PC-9 (cell line): ENCODE measurements around the gene OBI1. TPM values are rescaled to one million over a fixed set of nuclear protein-coding genes. Genes with fewer than 3 reads are reported as not detected.

Source experiments
- BruUV-seq: library from RNA; stranded (reverse); fragments of 400-500 nt; replicated peaks from 2 replicates; lab custom pipeline; 2021; lab: Mats Ljungman, UMichigan
- CTCF ChIA-PET: fragments of 300-600 bp; sonication (Branson Sonifier 250); formaldehyde crosslinking; loops from one replicate; lab custom pipeline; 2022; ENCODE audit warnings: antibody characterized with exemption; lab: Charles Lee
- POLR2A ChIA-PET: fragments of 300-600 bp; sonication (Branson Sonifier 250); formaldehyde crosslinking; loops from one replicate; lab custom pipeline; 2022; ENCODE audit warnings: antibody characterized with exemption; ENCODE audit not compliant: unreplicated experiment; lab: Charles Lee
- DNase-seq, 2 experiments: peaks; one replicate each; pipeline versions ENCODE4 v3.0.0 to v3.0.0-alpha.2; 2015 to 2022; ENCODE audit warnings: mixed read lengths in 1 of 2
- H2AFZ ChIP-seq: fragments of 200-600 bp; sonication (generic); 2 replicates; pipeline ENCODE4 v1.8.1; 2017; ENCODE audit warnings: antibody characterized with exemption
- H3F3A ChIP-seq: fragments of 200-600 bp; sonication (generic); 2 replicates; pipeline ENCODE4 v1.8.1; 2017; ENCODE audit warnings: antibody characterized with exemption, mild to moderate bottlenecking, low read depth; ENCODE audit not compliant: insufficient read depth
- H3K27ac ChIP-seq: fragments of 200-600 bp; sonication (generic); 2 replicates; pipeline ENCODE4 v1.6.1; 2016; ENCODE audit warnings: mixed run types
- H3K27me3 ChIP-seq: fragments of 200-600 bp; sonication (generic); 2 replicates; pipeline ENCODE4 v1.6.1; 2016; ENCODE audit warnings: low read depth, mixed run types; ENCODE audit not compliant: insufficient read depth
- H3K36me3 ChIP-seq: fragments of 200-600 bp; sonication (generic); 2 replicates; pipeline ENCODE4 v1.6.1; 2016; ENCODE audit warnings: low read depth, mixed run types
- H3K4me1 ChIP-seq: fragments of 200-600 bp; sonication (generic); replicated peaks from 2 replicates; pipeline ENCODE4 v1.6.1; 2016; ENCODE audit warnings: mixed run types; ENCODE audit not compliant: insufficient read depth
- H3K4me2 ChIP-seq: fragments of 200-600 bp; sonication (generic); 2 replicates; pipeline ENCODE4 v1.6.1; 2017; ENCODE audit warnings: mixed run types
- H3K4me3 ChIP-seq: fragments of 200-600 bp; sonication (generic); 2 replicates; pipeline ENCODE4 v1.6.1; 2016; ENCODE audit warnings: mixed run types
- H3K79me2 ChIP-seq: fragments of 200-600 bp; sonication (generic); 2 replicates; pipeline ENCODE4 v1.6.1; 2017; ENCODE audit warnings: low read depth, mixed run types
- H3K9me2 ChIP-seq: fragments of 200-600 bp; sonication (generic); 2 replicates; pipeline ENCODE4 v1.8.1; 2017; ENCODE audit warnings: mild to moderate bottlenecking; ENCODE audit not compliant: insufficient read depth
- H3K9me3 ChIP-seq: fragments of 200-600 bp; sonication (generic); 2 replicates; pipeline ENCODE4 v1.8.1; 2016; ENCODE audit warnings: low read depth; ENCODE audit not compliant: insufficient read depth
- H4K20me1 ChIP-seq: fragments of 200-600 bp; sonication (generic); 2 replicates; pipeline ENCODE4 v1.8.1; 2017; ENCODE audit not compliant: insufficient read depth
- CTCF ChIP-seq: fragments of 200-600 bp; sonication (generic); conservative IDR thresholded peaks from 2 replicates; pipeline ENCODE4 v1.6.1; 2017; ENCODE audit warnings: mixed run types, antibody characterized with exemption, mild to moderate bottlenecking, moderate library complexity
- EZH2 ChIP-seq: fragments of 200-600 bp; sonication (generic); IDR thresholded peaks from 2 replicates; pipeline ENCODE4 v1.8.0; 2017; ENCODE audit warnings: antibody characterized with exemption, low read depth
- intact Hi-C: fragments of 100-400 bp; cut with micrococcal nuclease; formaldehyde crosslinking; loops from one replicate; pipeline ENCODE4 v1.10.0; 2022; ENCODE audit not compliant: unreplicated experiment
- total RNA-seq: library from RNA; stranded (reverse); gene quantifications from 2 replicates; pipeline ENCODE4 v1.2.3, GENCODE V29; 2021

OBI1 gene
- total RNA-seq, 1 experiment from 2014 or later = 11.9 TPM

DNA sequence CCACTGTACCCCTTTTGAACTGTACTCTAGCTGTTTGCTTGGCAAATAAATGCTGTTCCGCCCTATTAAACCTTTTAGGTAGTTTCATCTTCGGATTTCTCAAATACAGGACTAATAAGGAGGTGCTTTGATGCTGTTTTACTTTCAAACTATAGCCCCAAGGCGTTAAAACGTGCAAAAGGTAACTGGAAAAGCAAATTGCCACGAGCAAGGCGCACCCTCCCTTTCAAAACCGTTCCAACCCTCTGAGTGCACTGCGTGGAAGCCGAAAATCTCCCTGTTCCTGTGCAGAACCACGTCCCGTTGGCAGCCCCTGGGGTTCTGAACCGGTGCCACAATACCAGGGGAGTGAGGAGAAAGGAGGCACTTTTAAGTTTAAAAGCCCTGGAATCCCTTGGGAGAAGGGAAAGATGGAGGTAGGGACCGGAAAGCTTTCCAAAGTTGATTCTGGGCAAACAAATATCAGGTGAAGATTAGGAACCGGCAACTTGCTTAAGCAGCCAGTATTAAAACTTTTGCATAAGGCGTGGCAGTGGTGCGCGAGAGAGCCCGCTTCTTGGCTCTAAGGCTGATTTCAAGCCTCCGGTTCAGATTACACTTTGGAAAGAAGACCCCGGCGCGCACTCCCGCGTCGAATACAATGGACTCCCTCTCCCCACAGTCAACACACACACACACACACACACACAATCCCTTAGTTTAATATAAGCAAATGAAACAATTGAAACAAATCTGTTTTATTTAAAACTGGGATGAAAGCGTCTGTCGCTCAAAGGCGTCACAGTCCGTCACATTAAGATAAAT lies 65.1 kb downstream of the OBI1 start:
- no peak overlapping the region for H3K4me2 ChIP-seq
- CTCF ChIA-PET = no interaction called here
- H3K4me1 ChIP-seq = no peaks in the 10 kb centered on the region
- TF ChIP-seq EZH2 (no peak), CTCF (no peak)
- no peaks in the 10 kb centered on the region for H3K36me3 ChIP-seq
- no peaks in the 10 kb centered on the region for H4K20me1 ChIP-seq
- H3F3A ChIP-seq = no peaks in the 10 kb centered on the region
- H3K9me2 ChIP-seq = no peaks in the 10 kb centered on the region
- no peak for DNase-seq
- intact Hi-C loops = no loop called here
- H3K4me3 ChIP-seq = no peak overlapping the region
- H3K27ac ChIP-seq = no peak overlapping the region
- H3K9me3 ChIP-seq = no peaks in the 10 kb centered on the region
- H3K27me3 ChIP-seq = 0 out of 2 replicates have a peak, but pooled peaks cover 7% of the 10 kb centered on the region
- BruUV-seq = no TSS peak
- no peaks in the 10 kb centered on the region for H3K79me2 ChIP-seq
- POLR2A ChIA-PET = no interaction called here
- H2AFZ ChIP-seq = no peak overlapping the region

DNA sequence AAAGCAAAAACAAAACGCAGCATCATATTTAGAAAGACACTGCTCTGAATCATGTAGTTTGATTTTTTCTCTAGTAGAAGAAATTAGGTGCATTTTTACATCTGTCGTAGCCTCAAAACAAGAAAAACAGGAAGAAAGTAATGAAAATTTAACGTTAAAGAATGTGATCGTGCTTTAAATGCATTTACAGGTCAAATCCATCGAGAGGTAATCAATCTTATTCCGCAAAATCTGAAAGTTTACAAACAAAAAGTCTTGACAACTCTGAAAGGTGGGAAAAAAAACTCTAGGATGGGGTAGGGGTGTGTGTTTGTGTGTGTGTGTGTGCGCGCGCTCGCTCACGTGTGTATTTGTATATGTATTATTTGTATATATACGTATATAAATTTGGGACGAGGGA lies 65.8 kb downstream of the OBI1 start:
- ChIA-PET CTCF (no interaction called here), POLR2A (interaction anchor here (0.7 kb wide), 1 partner anchor 64 kb away, joined by 3 read pairs; no protein-coding TSS in a partner anchor)
- H3K9me2 ChIP-seq = no peaks in the 10 kb centered on the region
- H4K20me1 ChIP-seq = no peaks in the 10 kb centered on the region
- no peaks in the 10 kb centered on the region for H3F3A ChIP-seq
- no peaks in the 10 kb centered on the region for H3K9me3 ChIP-seq
- no peaks in the 10 kb centered on the region for H3K36me3 ChIP-seq
- TF ChIP-seq EZH2 (no peak), CTCF (no peak)
- no peaks in the 10 kb centered on the region for H3K4me1 ChIP-seq
- no peak for DNase-seq
- BruUV-seq = no TSS peak
- no peaks in the 10 kb centered on the region for H3K79me2 ChIP-seq
- H3K27ac ChIP-seq = no peak overlapping the region
- H2AFZ ChIP-seq = no peak overlapping the region
- H3K4me3 ChIP-seq = no peak overlapping the region
- no peak overlapping the region for H3K4me2 ChIP-seq
- 0 out of 2 replicates have a peak, but pooled peaks cover 7% of the 10 kb centered on the region for H3K27me3 ChIP-seq
- intact Hi-C loops = no loop called here

GRCh38 chr13:78592584-78592983 lies 66.4 kb downstream of the OBI1 start:
- no peaks in the 10 kb centered on the region for H3K4me1 ChIP-seq
- H3K9me3 ChIP-seq = no peaks in the 10 kb centered on the region
- H3K79me2 ChIP-seq = no peaks in the 10 kb centered on the region
- H3K27ac ChIP-seq = no peak overlapping the region
- no peaks in the 10 kb centered on the region for H3K9me2 ChIP-seq
- BruUV-seq = no TSS peak
- H3K36me3 ChIP-seq = no peaks in the 10 kb centered on the region
- H4K20me1 ChIP-seq = no peaks in the 10 kb centered on the region
- ChIA-PET CTCF (no interaction called here), POLR2A (interaction anchor here (0.7 kb wide), 1 partner anchor 65 kb away, joined by 3 read pairs; no protein-coding TSS in a partner anchor)
- 0 out of 2 replicates have a peak, but pooled peaks cover 7% of the 10 kb centered on the region for H3K27me3 ChIP-seq
- H3K4me2 ChIP-seq = no peak overlapping the region
- TF ChIP-seq EZH2 (no peak), CTCF (no peak)
- H3F3A ChIP-seq = no peaks in the 10 kb centered on the region
- intact Hi-C loops = no loop called here
- H2AFZ ChIP-seq = no peak overlapping the region
- H3K4me3 ChIP-seq = no peak overlapping the region
- DNase-seq = no peak
